HG03457 (cell line): ENCODE data around the gene PDE7B.

Source experiments
- ATAC-seq: cut with Tn5 transposase; IDR thresholded peaks from one replicate; pipeline ENCODE4 v1.9.1; 2021; ENCODE audit warnings: moderate number of reproducible peaks; ENCODE audit not compliant: unreplicated experiment

The PDE7B gene

DNA sequence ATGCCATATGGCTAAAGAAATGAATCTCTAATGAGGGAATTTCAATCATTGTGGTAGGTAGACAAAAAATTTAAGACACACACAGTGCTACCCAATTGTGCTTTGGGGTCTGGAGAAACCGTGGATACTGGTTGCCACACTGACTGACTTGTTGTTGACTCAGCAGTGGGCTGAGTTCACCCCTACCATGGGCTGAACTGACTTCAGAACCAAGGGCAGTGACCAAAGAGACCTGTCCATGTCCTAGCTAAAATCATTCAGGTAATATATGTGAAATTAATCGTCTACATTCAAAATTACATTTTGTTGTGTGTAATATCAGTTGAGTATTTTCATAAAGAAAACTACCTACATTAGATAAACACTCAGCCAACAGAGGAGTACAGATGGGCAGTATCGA lies 131.6 kb downstream of the PDE7B start:
- ATAC-seq, result no peak

DNA sequence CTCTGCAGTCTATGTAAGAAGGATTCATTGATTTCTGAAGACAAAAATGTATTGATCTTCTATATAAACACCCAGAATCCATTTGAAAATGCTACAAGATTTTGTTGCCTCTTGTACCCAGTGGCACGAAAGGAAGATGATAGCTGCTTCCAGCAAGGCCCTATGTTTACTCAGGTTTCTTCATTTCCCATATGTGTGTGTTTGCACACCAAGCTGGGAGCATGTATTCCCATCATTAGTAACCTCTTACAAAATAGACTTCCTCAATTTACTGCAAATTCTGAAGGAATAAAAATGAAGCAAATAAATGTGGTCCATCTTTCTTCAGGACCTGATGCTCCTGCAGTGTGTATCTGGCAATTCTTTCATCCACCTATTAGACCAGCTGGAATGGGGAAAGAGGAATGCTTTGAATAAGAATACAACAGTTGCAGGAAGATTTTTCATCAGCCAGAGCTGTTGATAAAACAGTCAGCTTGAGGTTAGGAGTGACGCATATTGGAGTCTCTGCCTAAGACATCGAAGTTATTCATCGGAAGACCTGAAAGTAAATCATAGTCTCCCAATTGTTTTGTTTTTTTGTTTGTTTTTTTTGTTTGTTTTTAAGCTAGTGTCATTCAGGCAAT lies 132.3 kb downstream of the PDE7B start:
- ATAC-seq, result no peak

GRCh38 chr6:135985471-135985870 lies 134.0 kb downstream of the PDE7B start:
- ATAC-seq, result no peak

DNA sequence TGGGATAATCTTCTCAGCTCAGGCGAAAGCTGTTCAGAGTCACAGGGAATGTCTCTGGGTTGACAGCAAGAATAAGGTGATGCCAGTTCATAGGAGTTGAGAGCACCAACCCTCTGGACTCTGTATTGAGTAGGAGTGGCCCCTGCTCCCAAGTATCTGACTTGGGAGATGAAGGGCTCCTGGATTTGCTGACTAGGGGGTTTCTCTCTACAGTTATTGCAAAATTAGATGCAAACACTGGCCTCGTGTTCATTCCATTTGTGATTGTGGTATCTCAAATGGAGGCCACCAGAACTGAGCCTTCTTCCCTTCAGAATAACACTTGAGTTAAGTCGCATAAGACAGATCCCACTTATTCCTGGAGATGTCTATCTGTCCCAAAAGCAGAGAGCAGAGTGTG lies 135.7 kb downstream of the PDE7B start:
- ATAC-seq, result no peak

DNA sequence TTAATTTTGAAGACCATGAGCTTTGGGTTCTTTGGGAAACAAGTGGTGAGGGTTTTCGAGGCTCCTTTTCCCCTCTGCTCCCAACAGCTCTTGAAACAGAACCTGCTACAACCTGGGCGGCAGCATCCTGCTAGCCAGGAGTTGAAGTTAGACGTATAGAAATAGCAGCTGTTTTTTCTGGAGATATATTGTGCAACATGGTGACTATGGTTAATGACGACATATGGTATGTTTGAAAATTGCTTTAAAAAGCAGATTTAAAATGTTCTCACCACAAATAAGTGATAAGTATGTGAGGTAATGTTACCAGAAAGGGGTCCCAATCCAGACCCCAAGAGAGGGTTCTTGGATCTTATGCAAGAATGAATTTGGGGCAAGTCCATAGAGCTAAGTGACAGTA lies 138.9 kb downstream of the PDE7B start:
- ATAC-seq, result no peak

DNA sequence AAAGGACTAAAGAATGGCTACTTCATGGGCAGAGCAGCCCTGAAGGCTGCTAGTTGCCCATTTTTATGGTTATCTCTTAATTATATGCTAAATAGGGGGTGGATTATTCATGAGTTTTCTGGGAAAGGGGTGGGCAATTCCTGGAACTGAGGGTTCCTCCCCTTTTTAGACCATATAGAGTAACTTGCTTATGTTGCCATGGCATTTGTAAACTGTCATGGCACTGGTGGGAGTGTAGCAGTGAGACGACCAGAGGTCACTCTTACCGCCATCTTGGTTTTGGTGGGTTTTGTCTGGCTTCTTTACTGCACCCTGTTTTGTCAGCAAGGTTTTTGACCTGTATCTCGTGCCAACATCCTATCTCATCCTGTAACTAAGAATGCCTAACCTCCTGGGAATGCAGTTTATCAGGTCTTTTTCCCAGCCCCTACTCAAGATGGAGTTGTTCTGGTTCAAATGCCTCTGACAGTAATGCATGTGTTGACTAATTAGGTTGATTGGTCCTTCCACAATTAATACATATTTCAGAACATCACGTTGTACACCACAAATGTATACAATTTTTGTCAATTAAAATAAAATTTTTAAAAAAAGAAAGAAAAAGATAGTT lies 139.5 kb downstream of the PDE7B start:
- ATAC-seq, result no peak

- no peak for ATAC-seq
Measured at GRCh38 chr6:135992739-135993138, 141.2 kb downstream of the PDE7B start.

DNA sequence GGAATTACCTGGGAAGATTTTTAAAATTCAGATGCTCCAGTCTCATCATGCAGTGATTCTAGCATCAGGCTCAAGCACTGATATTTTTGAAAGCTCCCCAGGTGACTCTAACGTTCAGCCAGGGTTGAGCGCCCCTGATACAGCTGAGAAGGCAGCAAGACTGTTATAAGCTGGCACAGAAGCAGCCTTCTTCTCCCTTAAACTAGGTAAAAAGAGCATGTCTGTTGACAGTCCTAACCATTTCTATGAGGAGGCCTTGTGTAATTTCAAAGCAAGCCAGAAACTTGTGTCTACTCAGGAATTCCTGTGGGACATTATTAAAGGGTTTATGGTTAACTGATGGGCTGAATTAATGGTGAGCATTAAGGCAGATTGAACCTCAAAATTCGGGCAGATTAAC lies 141.9 kb downstream of the PDE7B start:
- ATAC-seq, result no peak

- ATAC-seq, result no peak
Measured at GRCh38 chr6:135994857-135995544, 143.5 kb downstream of the PDE7B start.

DNA sequence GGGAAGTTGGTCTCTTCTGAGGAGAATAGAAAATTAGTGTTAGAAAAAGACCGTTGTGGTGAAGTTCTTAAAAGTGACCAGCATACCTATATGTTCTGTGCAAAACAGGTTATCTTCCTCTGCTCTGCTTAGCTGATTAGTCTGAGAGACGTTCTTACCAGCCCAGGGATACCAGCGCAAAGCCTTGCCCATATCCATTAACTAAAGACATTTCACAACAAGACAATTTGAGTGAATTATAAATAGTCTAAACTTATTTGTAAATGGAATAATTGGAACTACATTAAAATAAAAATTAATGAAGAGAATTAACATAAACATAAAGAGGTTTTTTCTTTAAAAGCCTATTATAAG lies 144.0 kb downstream of the PDE7B start:
- no peak for ATAC-seq

DNA sequence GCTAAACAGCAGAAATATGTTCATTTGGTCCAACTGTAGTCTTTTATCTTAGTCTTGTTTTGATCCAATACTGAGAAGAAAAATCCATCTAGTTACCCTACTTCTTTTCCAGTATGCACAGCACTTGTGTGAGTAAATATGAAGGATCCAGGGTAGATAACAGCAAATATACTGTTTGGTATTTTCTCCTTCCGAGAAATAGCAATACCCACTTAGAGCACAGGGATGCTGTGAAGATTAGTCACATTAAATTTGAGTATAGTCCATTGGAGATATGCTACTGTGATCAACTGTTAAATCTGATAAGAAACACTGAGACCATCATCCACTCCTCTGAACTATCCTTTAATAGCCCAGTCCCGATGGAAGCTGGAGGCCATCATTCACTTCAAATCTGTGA lies 145.2 kb downstream of the PDE7B start:
- no peak for ATAC-seq

GRCh38 chr6:135999393-135999792 lies 147.9 kb downstream of the PDE7B start:
- ATAC-seq, result no peak

DNA sequence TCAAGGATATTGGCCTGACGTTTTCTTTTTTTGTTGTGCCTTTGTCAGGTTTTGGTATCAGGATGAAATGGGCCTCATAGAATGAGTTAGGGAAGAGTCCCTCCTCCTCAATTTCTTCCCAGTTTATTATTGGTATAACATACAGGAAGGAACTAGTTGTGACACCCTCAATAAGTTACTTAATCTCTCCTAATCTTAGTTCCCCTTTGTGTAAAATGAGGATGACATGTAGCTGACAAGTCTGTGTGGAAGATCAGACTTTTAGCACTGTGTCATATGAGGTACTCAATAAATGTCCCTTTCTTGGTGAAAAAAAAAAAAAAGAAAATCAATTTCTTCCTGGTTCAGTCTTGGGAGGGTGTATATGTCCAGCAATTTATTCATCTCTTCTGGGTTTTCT lies 155.8 kb downstream of the PDE7B start:
- no peak for ATAC-seq

DNA sequence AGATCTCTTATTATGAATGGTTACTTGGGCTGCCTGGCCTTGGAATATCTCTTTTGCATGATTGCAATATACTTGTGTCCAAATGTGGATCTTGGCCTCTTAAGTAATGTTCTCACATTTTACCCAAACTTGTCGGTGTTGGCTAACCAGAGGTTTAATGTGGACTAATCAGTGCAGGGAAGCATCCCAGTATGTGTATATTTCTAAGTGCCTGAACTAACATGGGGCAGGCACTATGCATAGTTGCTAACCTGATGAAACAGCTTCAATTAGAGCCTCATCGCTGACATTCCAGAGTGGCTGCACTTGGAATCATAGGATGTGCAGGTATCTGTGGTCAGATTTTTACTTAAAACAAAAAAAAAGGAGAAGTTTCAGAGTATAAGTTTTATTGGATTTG lies 160.0 kb downstream of the PDE7B start:
- no peak for ATAC-seq

DNA sequence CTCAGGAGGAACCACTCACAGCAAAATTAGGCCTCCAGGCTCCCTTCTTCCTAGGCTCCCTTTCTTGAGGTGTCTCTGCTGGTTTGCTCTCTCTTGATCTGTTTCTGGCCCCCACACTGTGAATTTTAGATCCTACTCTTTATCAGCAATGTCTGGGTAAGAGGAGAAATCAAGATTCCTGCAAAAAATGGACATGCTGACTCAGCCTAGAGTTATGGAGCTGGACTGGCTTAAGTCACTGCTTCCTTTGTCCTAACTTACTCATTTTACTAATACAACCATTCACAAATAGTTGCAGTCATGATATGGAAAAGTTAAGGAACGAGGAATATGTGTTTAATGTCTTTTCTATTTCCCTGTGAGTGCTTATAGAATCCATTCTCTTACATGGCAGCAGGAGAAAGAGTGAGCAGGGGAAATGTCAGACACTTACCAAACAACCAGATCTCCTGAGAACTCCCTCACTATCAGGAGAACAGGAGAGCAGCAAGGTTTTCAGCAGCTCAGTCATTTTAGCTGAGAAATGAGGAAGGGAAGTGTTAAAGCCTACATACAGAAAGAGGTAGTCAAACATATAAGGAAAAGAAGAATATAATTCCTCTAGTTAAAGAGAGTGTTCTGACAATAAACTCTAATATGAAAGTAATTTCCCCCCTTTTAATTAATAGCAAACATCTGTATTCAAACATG lies 160.8 kb downstream of the PDE7B start:
- ATAC-seq, result no peak

GRCh38 chr6:136012943-136013342 lies 161.4 kb downstream of the PDE7B start:
- no peak for ATAC-seq

DNA sequence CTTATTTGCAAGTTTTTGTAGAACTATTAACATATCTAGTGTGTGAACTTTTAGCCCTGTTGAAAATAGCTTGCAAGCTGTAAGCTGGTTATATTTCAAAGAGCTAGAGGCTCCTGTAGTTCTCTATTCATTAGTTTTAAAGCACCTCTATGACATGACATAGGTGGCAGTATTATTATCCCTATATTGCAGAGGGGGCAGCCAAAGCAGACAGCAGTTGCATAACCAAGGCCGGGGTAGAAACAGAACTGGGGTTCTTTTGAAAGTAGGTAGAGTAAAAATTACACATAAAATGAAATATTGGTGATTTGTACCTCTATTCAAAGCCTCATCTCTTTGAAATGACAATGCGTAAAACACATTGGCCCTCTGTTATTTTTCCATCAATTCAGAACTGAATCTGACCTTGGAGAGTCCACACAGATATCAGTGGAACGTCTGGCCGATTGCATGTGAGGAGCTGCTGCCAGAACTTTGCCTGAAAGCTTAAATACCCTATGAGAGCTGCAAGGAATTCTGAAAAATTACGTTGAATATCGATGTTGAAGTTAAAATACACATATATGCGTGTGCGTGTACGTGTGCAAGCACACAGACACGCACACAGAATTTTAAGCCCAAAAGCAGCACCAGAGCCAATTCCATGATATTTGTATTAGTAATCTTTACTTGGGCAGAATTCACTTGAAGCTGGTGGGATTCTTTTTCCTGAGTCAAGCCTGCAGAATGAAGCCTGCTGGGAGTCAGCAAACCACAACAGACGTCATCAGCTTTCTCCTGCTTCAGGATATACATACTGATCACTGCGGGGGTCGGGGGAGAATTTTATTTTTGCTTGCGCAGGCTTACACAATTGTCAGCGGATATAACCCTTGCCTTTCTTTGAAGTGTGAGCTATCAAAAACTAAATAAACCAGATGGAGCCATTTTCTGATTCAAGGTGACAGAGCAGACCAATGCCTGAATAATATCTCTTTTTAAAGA lies 163.2 kb downstream of the PDE7B start:
- ATAC-seq, result no peak

DNA sequence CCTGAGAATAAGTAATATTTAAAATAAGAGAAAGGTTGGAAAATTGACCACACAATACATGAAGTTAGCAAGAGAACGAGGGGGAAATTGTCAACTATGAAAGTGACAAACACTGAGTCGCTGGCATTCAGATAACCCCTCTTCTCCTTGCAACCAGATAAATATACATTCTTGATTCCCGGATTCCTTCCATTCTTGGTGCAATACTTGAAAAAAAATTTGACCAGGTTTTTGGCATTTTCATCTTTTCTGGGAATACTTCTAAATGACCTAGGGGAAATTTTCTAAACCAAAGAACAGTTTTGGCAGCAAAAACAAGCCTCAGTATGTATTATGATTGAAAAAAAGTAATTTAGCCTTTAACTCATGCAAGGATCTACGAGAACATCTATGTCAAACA lies 164.0 kb downstream of the PDE7B start:
- ATAC-seq, result no peak

DNA sequence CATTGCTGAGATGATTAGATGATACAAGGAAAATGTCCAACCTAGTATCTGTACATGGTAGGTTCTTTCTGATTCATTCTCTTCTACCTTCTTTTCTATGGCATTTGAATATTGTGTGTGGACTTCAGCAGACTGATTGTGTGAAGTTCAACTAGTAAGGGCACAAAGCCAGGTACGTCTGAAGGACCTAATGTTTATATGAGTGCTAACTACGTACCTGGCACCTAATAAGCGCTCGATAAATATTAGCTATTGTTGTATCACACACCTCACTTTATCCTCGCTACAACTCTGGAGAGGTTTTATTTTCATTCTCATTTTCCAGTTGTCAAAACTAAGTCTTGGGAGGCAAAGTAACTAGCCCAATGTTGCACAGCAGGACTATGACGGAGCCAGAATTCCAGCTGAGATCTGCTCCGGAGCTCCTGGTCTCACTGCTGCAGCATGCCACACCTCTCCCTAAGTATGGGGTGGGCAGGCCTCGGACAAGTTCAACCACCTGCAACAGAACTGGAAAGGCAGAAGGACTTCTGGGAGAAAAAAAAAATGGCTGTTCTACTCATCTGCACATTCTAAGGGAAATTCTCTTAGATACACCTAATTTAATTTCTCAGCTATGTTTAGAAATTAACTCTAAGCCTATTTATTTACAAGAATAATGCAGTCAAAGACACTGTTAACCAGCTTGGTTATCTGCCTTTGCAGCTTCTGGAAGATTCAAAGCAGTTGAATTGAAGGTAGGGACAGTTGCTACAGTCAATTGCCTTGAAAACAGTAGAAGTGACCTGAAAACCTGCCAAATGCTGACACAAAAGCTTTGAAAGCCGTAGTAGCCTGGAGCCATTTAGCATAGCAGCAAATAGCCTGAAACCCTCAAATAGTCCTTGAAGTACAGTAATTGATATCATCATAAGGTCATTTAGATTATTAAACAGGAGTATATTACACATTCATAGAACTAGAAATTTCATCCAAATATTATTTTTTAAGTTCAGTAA lies 165.0 kb downstream of the PDE7B start:
- ATAC-seq, result no peak

DNA sequence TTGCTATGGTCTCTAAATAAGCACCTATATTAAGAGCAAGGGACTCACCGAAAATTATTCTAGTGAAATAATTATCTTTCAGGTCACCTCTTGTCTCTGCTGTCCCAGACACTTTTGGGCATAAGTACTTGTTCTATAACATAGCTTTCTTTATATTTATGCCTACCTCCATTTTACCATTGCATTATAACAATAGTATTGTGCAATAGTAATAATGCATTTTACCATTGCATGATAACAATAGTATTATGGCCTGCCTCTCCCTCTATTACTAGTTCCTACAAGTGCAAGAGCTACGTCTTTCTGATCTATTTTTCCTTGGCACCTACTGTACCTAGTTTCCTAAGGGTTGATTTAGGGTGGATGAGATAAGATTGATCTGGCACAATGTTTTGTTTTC lies 169.2 kb downstream of the PDE7B start:
- no peak for ATAC-seq
